Glutamatergic neuron (in vitro differentiated cells): ENCODE data around the gene ACLY. TPM values are rescaled to one million over a fixed set of nuclear protein-coding genes. Genes with fewer than 3 reads are reported as not detected.

Experiments
- DNase-seq: peaks from one replicate; pipeline ENCODE4 v3.0.0; 2022
- H3K27ac Mint-ChIP-seq: one replicate; pipeline ENCODE4 v1.8.0; 2020; ENCODE audit warnings: mild to moderate bottlenecking, mixed read lengths, inconsistent platforms; ENCODE audit not compliant: unreplicated experiment
- H3K27me3 Mint-ChIP-seq: one replicate; pipeline ENCODE4 v1.8.0; 2020; ENCODE audit warnings: mild to moderate bottlenecking, moderate library complexity, mixed read lengths, inconsistent platforms; ENCODE audit not compliant: unreplicated experiment
- H3K36me3 Mint-ChIP-seq: one replicate; pipeline ENCODE4 v1.8.0; 2020; ENCODE audit warnings: mild to moderate bottlenecking, mixed read lengths, inconsistent platforms; ENCODE audit not compliant: unreplicated experiment
- H3K4me1 Mint-ChIP-seq: one replicate; pipeline ENCODE4 v1.8.0; 2020; ENCODE audit warnings: mild to moderate bottlenecking, low read depth, mixed read lengths, inconsistent platforms; ENCODE audit not compliant: unreplicated experiment
- H3K4me3 Mint-ChIP-seq: one replicate; pipeline ENCODE4 v1.8.0; 2020; ENCODE audit warnings: mild to moderate bottlenecking, mixed read lengths, inconsistent platforms; ENCODE audit not compliant: unreplicated experiment
- H3K9me3 Mint-ChIP-seq: one replicate; pipeline ENCODE4 v1.8.0; 2020; ENCODE audit warnings: mild to moderate bottlenecking, moderate library complexity, mixed read lengths, inconsistent platforms; ENCODE audit not compliant: unreplicated experiment
- CTCF ChIP-seq: fragments of 200-600 bp; sonication (generic); IDR thresholded peaks from one replicate; pipeline ENCODE4 v1.5.0; 2021; ENCODE audit not compliant: partially characterized antibody, unreplicated experiment
- total RNA-seq: library from RNA; stranded (reverse); fragmentation: NEBNext Ultra II Directional; extraction: Animal tissue kit (Norgen Biotek cat#: 25700); gene quantifications from one replicate; pipeline ENCODE4 v1.2.1, GENCODE V29; 2021; ENCODE audit not compliant: unreplicated experiment

Gene ACLY
- total RNA-seq, 1 donor from 2014 or later, result 625 TPM

- Mint-ChIP-seq H3K27ac (no peak overlapping the region), H3K4me1 (peaks cover 23% of the 10 kb centered on the region), H3K36me3 (no peaks in the 10 kb centered on the region)
Measured at GRCh38 chr17:41959030-41959335, 40.2 kb upstream of the ACLY start.

GRCh38 chr17:41957869-41958439 lies 39.2 kb upstream of the ACLY start:
- Mint-ChIP-seq H3K9me3 (peaks cover 6% of the 10 kb centered on the region), H3K27me3 (peaks cover 2% of the 10 kb centered on the region)
- TF ChIP-seq CTCF, result no peak

More at GRCh38 chr17:41959030-41959335, 40.2 kb upstream of the ACLY start:
- TF ChIP-seq CTCF, result no peak
- DNase-seq, result no peak
- H3K27me3 Mint-ChIP-seq, result peaks cover 2% of the 10 kb centered on the region
- H3K4me3 Mint-ChIP-seq, result no peak overlapping the region
- peaks cover 6% of the 10 kb centered on the region for H3K9me3 Mint-ChIP-seq

GRCh38 chr17:41957031-41957868 lies 38.5 kb upstream of the ACLY start:
- DNase-seq, result no peak
- Mint-ChIP-seq H3K36me3 (no peaks in the 10 kb centered on the region), H3K27me3 (peaks cover 2% of the 10 kb centered on the region), H3K4me3 (no peak overlapping the region), H3K27ac (no peak overlapping the region), H3K4me1 (peaks cover 13% of the 10 kb centered on the region), H3K9me3 (peaks cover 6% of the 10 kb centered on the region)
- no peak for TF ChIP-seq CTCF

More at GRCh38 chr17:41957869-41958439, 39.2 kb upstream of the ACLY start:
- Mint-ChIP-seq H3K4me3 (no peak overlapping the region), H3K36me3 (no peaks in the 10 kb centered on the region), H3K27ac (no peak overlapping the region), H3K4me1 (peaks cover 20% of the 10 kb centered on the region)
- DNase-seq, result no peak

GRCh38 chr17:41956522-41956921 lies 37.8 kb upstream of the ACLY start:
- no peak for DNase-seq
- Mint-ChIP-seq H3K27ac (no peak overlapping the region), H3K4me1 (peaks cover 6% of the 10 kb centered on the region), H3K4me3 (no peak overlapping the region), H3K9me3 (peaks cover 6% of the 10 kb centered on the region), H3K27me3 (peaks cover 2% of the 10 kb centered on the region), H3K36me3 (no peaks in the 10 kb centered on the region)
- no peak for TF ChIP-seq CTCF
